Measurements from ENCODE around the gene HSPBAP1.

HSPBAP1 gene

GRCh38 chr3:122793568-122794416 is at the start of gene HSPBAP1:
Gene HSPBAP1 (minus strand): TSS chr3:122793831. CDS start chr3:122793680, 151 bp downstream.
- peak; percentile 96 for FAIRE-seq

- FAIRE-seq: no peak
Measured at GRCh38 chr3:122835590-122835989, 42.0 kb upstream of the HSPBAP1 start.

- no peak for FAIRE-seq
Measured at GRCh38 chr3:122828281-122828680, 34.6 kb upstream of the HSPBAP1 start.

- FAIRE-seq: no peak
Measured at GRCh38 chr3:122826278-122826677, 32.6 kb upstream of the HSPBAP1 start.

GRCh38 chr3:122825460-122825859 is 31.8 kb upstream of the HSPBAP1 start:
- no peak for FAIRE-seq

GRCh38 chr3:122824465-122825381 is 31.1 kb upstream of the HSPBAP1 start:
- FAIRE-seq: no peak

GRCh38 chr3:122816587-122816986 is 23.0 kb upstream of the HSPBAP1 start:
- no peak for FAIRE-seq

- no peak for FAIRE-seq
Measured at GRCh38 chr3:122810734-122811133, 17.1 kb upstream of the HSPBAP1 start.

GRCh38 chr3:122803977-122804376 is 10.3 kb upstream of the HSPBAP1 start:
- FAIRE-seq: no peak

- no peak for FAIRE-seq
Measured at GRCh38 chr3:122802323-122802722, 8.7 kb upstream of the HSPBAP1 start.

- no peak for FAIRE-seq
Measured at GRCh38 chr3:122800706-122801237, 7.1 kb upstream of the HSPBAP1 start.

GRCh38 chr3:122800031-122800430 is 6.4 kb upstream of the HSPBAP1 start:
- FAIRE-seq: no peak

GRCh38 chr3:122799322-122799721 is 5.7 kb upstream of the HSPBAP1 start:
- FAIRE-seq: no peak

- FAIRE-seq: no peak
Measured at GRCh38 chr3:122797291-122797690, 3.7 kb upstream of the HSPBAP1 start.

- FAIRE-seq: no peak
Measured at GRCh38 chr3:122795674-122796195, 2.1 kb upstream of the HSPBAP1 start.

GRCh38 chr3:122794779-122795673 is 1.4 kb upstream of the HSPBAP1 start, which contains the start of gene SLC49A4:
Gene SLC49A4 (plus strand): TSS chr3:122795069. CDS start chr3:122795193, 124 bp downstream.
- FAIRE-seq: peak; percentile 64

GRCh38 chr3:122794483-122794778 is 800 bp upstream of the HSPBAP1 start:
- no peak for FAIRE-seq

GRCh38 chr3:122789585-122790273 is 3.9 kb downstream of the HSPBAP1 start:
- no peak for FAIRE-seq

- FAIRE-seq: no peak
Measured at GRCh38 chr3:122787872-122788271, 5.8 kb downstream of the HSPBAP1 start.

GRCh38 chr3:122786066-122786465 is 7.6 kb downstream of the HSPBAP1 start:
- no peak for FAIRE-seq

GRCh38 chr3:122785231-122785630 is 8.4 kb downstream of the HSPBAP1 start:
- FAIRE-seq: no peak

- no peak for FAIRE-seq
Measured at GRCh38 chr3:122784436-122784835, 9.2 kb downstream of the HSPBAP1 start.

Data from G401.6 (cell line).